ENCODE data around the gene PDE4B.

Gene PDE4B

DNA sequence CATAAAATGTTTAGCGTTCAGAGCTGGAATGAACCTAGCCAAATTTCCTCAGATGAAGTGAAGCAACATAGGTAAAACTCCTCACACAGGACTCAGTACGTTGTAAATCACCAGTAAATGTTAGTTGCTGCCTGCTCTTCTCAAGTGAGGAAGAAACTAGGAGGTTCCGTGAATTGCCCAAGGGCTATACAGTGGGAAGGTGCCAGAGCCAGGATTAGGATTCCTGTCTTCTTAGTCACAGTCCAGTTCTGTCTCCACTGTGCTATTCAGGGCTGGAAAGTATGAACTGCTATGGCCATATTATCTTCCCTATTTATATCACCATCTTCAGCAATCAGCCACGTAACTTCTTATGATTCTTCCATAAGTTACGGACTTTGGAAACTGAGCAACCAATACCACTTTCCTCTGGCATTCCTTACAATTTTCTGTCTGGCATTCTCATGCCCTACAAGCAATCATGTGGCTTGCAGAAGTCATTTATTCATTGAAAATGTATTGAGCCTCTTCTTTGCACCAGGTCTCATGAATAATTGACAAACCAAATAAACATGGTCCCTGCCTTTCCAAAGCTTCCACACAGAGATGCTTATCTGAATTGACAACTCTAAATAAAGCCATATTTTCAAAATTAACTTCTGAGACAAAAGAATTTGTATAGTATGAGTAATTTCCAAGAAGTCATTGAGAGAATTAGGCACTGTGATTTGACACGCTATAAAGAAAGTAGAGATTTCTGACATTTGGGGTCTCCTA is 469.7 kb downstream of the PDE4B start:
- no peak for DNase-seq (ENCODE audit: low read depth in 2 of 2)

GRCh38 chr1:66265268-66265667 is 472.6 kb downstream of the PDE4B start:
- DNase-seq (ENCODE audit: low read depth in 2 of 2): no peak

GRCh38 chr1:66265796-66266195 is 473.1 kb downstream of the PDE4B start:
- DNase-seq (ENCODE audit: low read depth in 2 of 2): no peak

DNA sequence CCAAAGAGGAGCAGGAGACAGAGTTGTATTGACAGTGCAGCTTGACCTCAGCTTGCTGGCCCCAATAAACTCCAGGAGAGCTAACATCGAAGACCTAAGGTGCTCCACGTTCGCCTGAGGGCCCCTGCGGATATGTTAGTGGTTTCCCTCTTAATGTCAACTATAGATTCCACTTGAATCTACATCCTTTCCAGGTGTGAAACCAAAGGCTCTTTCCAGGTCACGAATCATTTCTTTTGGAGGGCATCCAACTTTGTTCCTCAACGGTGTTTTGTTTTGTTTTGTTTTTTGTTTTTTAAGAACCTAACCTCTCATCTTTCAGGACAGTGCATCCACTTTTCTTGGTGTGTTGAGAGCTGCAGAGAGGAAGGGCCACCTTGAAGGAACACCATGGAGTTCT is 473.7 kb downstream of the PDE4B start:
- no peak for DNase-seq (ENCODE audit: low read depth in 2 of 2)

GRCh38 chr1:66266756-66267155 is 474.1 kb downstream of the PDE4B start:
- no peak for DNase-seq (ENCODE audit: low read depth in 2 of 2)

- DNase-seq (ENCODE audit: low read depth in 2 of 2): no peak
Observed at GRCh38 chr1:66267201-66267940, 474.7 kb downstream of the PDE4B start.

GRCh38 chr1:66269222-66269621 is 476.5 kb downstream of the PDE4B start:
- DNase-seq (ENCODE audit: low read depth in 2 of 2): no peak

GRCh38 chr1:66270119-66270812 is 477.6 kb downstream of the PDE4B start:
- no peak for DNase-seq (ENCODE audit: low read depth in 2 of 2)

GRCh38 chr1:66271216-66271903 is 478.7 kb downstream of the PDE4B start:
- DNase-seq (ENCODE audit: low read depth in 2 of 2): no peak

- no peak for DNase-seq (ENCODE audit: low read depth in 2 of 2)
Observed at GRCh38 chr1:66271904-66272254, 479.2 kb downstream of the PDE4B start.

GRCh38 chr1:66273656-66274055 is 481.0 kb downstream of the PDE4B start:
- no peak for DNase-seq (ENCODE audit: low read depth in 2 of 2)

- DNase-seq (ENCODE audit: low read depth in 2 of 2): no peak
Observed at GRCh38 chr1:66274634-66275033, 481.9 kb downstream of the PDE4B start.

- no peak for DNase-seq (ENCODE audit: low read depth in 2 of 2)
Observed at GRCh38 chr1:66275083-66275482, 482.4 kb downstream of the PDE4B start.

DNA sequence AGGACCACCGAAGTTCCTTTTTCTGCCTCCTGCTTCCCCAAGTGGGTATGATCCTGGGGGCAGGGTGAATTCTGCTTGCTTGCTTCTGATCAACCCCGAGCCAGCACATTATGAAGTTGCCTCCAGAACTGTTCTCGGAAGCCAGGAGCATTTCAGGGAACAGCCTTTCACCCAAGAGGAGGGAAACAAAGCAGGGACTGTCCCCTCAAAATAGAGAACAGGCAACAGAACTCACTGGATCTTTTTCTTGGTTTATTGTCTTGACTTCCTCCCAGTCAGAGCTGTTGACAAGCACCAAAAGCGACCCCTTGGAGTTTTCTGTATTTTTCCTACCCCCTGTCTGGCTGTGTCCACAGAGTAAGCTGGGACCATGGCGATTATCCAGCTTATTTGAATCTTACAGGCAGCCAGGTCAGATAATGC is 482.9 kb downstream of the PDE4B start:
- DNase-seq (ENCODE audit: low read depth in 2 of 2): no peak

DNA sequence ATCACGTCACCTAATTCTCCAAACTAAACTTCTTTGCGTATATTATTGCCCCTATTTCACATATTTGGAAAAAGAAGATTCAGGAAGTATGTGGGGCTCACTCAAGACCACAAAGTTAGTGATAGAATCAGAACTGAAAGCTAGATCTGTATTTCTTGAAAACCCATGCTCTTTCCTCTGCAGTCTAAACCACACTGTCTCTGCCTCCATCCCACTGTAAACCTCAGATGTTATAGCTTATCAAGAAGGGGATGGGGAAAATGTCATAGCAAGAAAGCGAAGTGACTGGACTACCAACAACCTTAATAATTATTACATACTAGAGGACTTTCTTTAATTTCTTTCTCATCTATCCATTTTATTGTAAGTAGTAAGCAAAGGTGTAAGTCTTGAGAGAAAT is 483.5 kb downstream of the PDE4B start:
- DNase-seq (ENCODE audit: low read depth in 2 of 2): no peak

DNA sequence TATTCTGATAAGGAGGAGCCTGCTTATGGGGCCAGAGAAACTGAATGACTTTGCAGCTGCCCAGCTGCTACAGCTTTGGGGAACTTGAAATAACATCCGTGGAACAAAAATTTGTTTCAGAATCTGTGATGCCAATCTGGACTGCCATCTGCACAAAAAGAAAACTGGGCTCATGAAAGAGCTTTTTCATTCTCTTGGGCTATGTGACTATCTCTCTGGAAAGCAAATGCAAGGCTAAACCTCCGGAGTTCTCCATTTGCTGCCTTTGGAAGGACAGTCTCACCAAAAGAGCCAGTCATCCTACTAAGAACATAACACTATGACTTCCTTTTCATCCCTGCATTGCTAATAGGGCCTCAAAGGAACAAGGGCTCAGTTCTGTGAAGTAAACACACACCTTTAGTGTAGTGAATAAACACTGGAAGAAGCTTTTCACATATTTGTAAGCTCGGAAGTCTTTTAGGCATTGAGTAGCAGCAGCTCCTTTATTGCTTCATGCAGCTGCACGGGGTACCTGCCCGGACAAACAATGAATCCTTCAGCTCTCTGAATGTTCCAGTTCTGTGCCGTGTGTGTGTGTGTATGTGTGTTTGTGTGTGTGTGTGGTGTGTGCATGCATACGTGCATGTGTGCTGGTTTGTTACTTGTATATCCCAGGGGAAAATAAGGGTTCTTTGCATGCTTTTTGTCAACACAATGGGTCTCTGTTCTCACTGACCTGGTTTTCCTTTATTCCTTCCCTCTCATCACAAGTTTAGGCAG is 485.7 kb downstream of the PDE4B start:
- DNase-seq (ENCODE audit: low read depth in 2 of 2): no peak

- no peak for DNase-seq (ENCODE audit: low read depth in 2 of 2)
Observed at GRCh38 chr1:66281808-66282207, 489.1 kb downstream of the PDE4B start.

GRCh38 chr1:66282343-66282852 is 489.7 kb downstream of the PDE4B start:
- DNase-seq (ENCODE audit: low read depth in 2 of 2): peak; percentile 50 to 55

- DNase-seq (ENCODE audit: low read depth in 2 of 2): no peak
Observed at GRCh38 chr1:66282891-66283621, 490.4 kb downstream of the PDE4B start.

DNA sequence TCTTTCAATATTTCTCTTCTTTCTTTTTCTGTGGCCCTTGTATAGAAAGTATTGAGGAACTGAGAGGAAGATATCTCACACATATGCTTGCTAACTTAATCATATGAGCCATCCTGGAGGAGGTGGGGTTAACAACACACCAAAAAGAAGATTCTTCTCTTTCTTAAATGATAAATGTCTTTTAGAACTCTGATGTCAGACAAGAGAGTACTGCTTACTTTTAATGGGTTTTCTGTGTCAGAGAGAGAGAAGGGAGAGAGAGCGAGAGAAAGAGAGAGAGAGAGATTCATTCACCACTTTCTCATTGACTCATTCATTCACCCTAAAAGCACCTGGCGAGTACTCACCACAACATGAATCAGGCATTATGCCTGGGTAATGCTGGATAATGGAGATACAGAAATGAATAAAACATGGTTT is 490.9 kb downstream of the PDE4B start:
- DNase-seq (ENCODE audit: low read depth in 2 of 2): peak in 1 of 2 donors; percentile 19
